ENCODE results near the gene FBRSL1. TPM values are rescaled to one million over a fixed set of nuclear protein-coding genes. Genes with fewer than 3 reads are reported as not detected.

The FBRSL1 gene
- total and polyA plus RNA-seq, 9 of the 15 experiments (the other 6 are each of a cell fraction or from before 2014, with no cell fraction given), result 0.24 to 129 (median 7.3) TPM

- no peaks in the 10 kb centered on the region for H3K9me3 ChIP-seq (replicated peaks; ENCODE audit: control insufficient read depth, insufficient read depth, low read depth, low read length)
- H3K9me1 ChIP-seq (ENCODE audit: control insufficient read depth, insufficient read depth, low read length), result peaks cover 30% of the 10 kb centered on the region
- 78% methylated on average over 20 of the region's 23 CpGs for WGBS (ENCODE audit: insufficient coverage, low coverage, missing lambda C conversion rate)
- peak overlapping the region; percentile 62 for H3K4me3 ChIP-seq
- BruUV-seq (replicated peaks), result no TSS peak
- peaks cover 33% of the 10 kb centered on the region; the same call in 2 of the 3 replicates for H3K36me3 ChIP-seq (ENCODE audit: control insufficient read depth, insufficient read depth, low read length)
- DNase-seq (ENCODE audit: extremely low read depth in 1 of 4, low spot score in 3 of 4) (no peak), FAIRE-seq (peak; percentile 15), ATAC-seq (no peak)
- H3K4me2 ChIP-seq (ENCODE audit: insufficient read depth, low read length), result peak overlapping the region; percentile 79; the same call in 1 of the 2 replicates
- intact Hi-C loops (cut with micrococcal nuclease) (no loop called here), in situ Hi-C loops (cut with MboI) (no loop called here)
- no peaks in the 10 kb centered on the region for H3K27me3 ChIP-seq (ENCODE audit: control insufficient read depth in 2 of 2, insufficient read depth in 2 of 2, low read length in 2 of 2)
- H3K79me2 ChIP-seq (ENCODE audit: control insufficient read depth, insufficient read depth, low read length), result peaks cover 66% of the 10 kb centered on the region
- no peak overlapping the region for H3K27ac ChIP-seq (ENCODE audit: extremely low read depth, low read depth, low read length)
- H2AFZ ChIP-seq (ENCODE audit: low read depth, low read length), result no peak overlapping the region
- H3K4me1 ChIP-seq (replicated peaks in 1 of 2; ENCODE audit: control insufficient read depth in 2 of 2, insufficient read depth in 2 of 2, low read length in 2 of 2), result peaks cover 45 to 85% of the 10 kb centered on the region in 2 experiments
- H3K9ac ChIP-seq (ENCODE audit: insufficient read depth in 1 of 2, low read depth in 2 of 2, low read length in 2 of 2), result peak overlapping the region; percentile 47 to 95; a peak in 3 of 4 replicates
- ChIA-PET POLR2A (interaction anchor here (1.7 to 2.3 kb wide), 2 partner anchors 13 to 15 kb away, joined by 5 to 7 read pairs; no protein-coding TSS in a partner anchor), CTCF (ENCODE audit: low intra/inter-chr PET ratio) (no interaction called here)
- H4K20me1 ChIP-seq (replicated peaks; ENCODE audit: control insufficient read depth, insufficient read depth, low read length), result peaks cover 62% of the 10 kb centered on the region
- peak; percentile 58 for TF ChIP-seq RBFOX2 (IDR thresholded peaks at IDR 0.05; ENCODE audit: low read depth, low read length)
- TF ChIP-seq POLR2H (tag; IDR thresholded peaks at IDR 0.05; ENCODE audit: low read depth), result no peak
- no peak for TF ChIP-seq PBX2 (CRISPR knock-in tag; IDR thresholded peaks at IDR 0.05; ENCODE audit: low read depth)
- TF ChIP-seq PBX2 (tag; conservative IDR thresholded peaks at IDR 0.05; ENCODE audit: low read depth), result no peak
- TF ChIP-seq POLR2G (IDR thresholded peaks at IDR 0.05; ENCODE audit: low read depth, low read length), result peak; percentile 40; the same call in 1 of the 2 replicates
Observed at GRCh38 chr12:132491761-132492378, 1.9 kb downstream of the FBRSL1 start.
